Measurements from ENCODE around the gene MRTO4.

Gene MRTO4

GRCh38 chr1:19255288-19255687 is 3.7 kb downstream of the MRTO4 start:
- TF ChIP-seq ZBTB7A (IDR thresholded peaks at IDR 0.05; ENCODE audit: low read depth) = no peak
- TF ChIP-seq CEBPB (IDR thresholded peaks at IDR 0.05) = no peak
- TF ChIP-seq FOXM1 (IDR thresholded peaks at IDR 0.05; ENCODE audit: borderline replicate concordance, low read depth) = no peak
- no peak for TF ChIP-seq EP300 (IDR thresholded peaks at IDR 0.05; ENCODE audit: borderline replicate concordance)
- no peak for TF ChIP-seq EGR1 (IDR thresholded peaks at IDR 0.05)
- no peak for TF ChIP-seq TEAD4 (IDR thresholded peaks at IDR 0.05)
- TF ChIP-seq YY1 (IDR thresholded peaks at IDR 0.05; ENCODE audit: low read depth) = no peak
- TF ChIP-seq TAF1 (IDR thresholded peaks at IDR 0.05; ENCODE audit: low read depth) = no peak
- no peak for TF ChIP-seq RAD21 (IDR thresholded peaks at IDR 0.05; ENCODE audit: low read depth)
- no peak for TF ChIP-seq CREB1 (IDR thresholded peaks at IDR 0.05; ENCODE audit: low read depth)
- TF ChIP-seq, protein P1, sequence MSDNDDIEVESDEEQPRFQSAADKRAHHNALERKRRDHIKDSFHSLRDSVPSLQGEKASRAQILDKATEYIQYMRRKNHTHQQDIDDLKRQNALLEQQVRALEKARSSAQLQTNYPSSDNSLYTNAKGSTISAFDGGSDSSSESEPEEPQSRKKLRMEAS (IDR thresholded peaks at IDR 0.05) = no peak
- no peak for TF ChIP-seq USF1 (IDR thresholded peaks at IDR 0.05)
- TF ChIP-seq REST (IDR thresholded peaks at IDR 0.05; ENCODE audit: low read depth) = no peak
- TF ChIP-seq NFIC (IDR thresholded peaks at IDR 0.05) = no peak
- TF ChIP-seq TCF12 (IDR thresholded peaks at IDR 0.05; ENCODE audit: low read depth) = no peak

GRCh38 chr1:19257178-19257914 is 5.7 kb downstream of the MRTO4 start:
- TF ChIP-seq YY1 (IDR thresholded peaks at IDR 0.05; ENCODE audit: low read depth) (no peak), CEBPB (IDR thresholded peaks at IDR 0.05) (no peak), ZBTB7A (IDR thresholded peaks at IDR 0.05; ENCODE audit: low read depth) (no peak), EP300 (IDR thresholded peaks at IDR 0.05; ENCODE audit: borderline replicate concordance) (no peak), REST (IDR thresholded peaks at IDR 0.05; ENCODE audit: low read depth) (no peak), TAF1 (IDR thresholded peaks at IDR 0.05; ENCODE audit: low read depth) (no peak), TEAD4 (IDR thresholded peaks at IDR 0.05) (no peak), NFIC (IDR thresholded peaks at IDR 0.05) (no peak), CREB1 (IDR thresholded peaks at IDR 0.05; ENCODE audit: low read depth) (no peak), TCF12 (IDR thresholded peaks at IDR 0.05; ENCODE audit: low read depth) (no peak)

GRCh38 chr1:19258353-19258752 is 6.7 kb downstream of the MRTO4 start:
- no peak for TF ChIP-seq EGR1 (IDR thresholded peaks at IDR 0.05)
- no peak for TF ChIP-seq TCF12 (IDR thresholded peaks at IDR 0.05; ENCODE audit: low read depth)
- no peak for TF ChIP-seq TEAD4 (IDR thresholded peaks at IDR 0.05)
- no peak for TF ChIP-seq CREB1 (IDR thresholded peaks at IDR 0.05; ENCODE audit: low read depth)
- no peak for TF ChIP-seq RAD21 (IDR thresholded peaks at IDR 0.05; ENCODE audit: low read depth)
- no peak for TF ChIP-seq TAF1 (IDR thresholded peaks at IDR 0.05; ENCODE audit: low read depth)

DNA sequence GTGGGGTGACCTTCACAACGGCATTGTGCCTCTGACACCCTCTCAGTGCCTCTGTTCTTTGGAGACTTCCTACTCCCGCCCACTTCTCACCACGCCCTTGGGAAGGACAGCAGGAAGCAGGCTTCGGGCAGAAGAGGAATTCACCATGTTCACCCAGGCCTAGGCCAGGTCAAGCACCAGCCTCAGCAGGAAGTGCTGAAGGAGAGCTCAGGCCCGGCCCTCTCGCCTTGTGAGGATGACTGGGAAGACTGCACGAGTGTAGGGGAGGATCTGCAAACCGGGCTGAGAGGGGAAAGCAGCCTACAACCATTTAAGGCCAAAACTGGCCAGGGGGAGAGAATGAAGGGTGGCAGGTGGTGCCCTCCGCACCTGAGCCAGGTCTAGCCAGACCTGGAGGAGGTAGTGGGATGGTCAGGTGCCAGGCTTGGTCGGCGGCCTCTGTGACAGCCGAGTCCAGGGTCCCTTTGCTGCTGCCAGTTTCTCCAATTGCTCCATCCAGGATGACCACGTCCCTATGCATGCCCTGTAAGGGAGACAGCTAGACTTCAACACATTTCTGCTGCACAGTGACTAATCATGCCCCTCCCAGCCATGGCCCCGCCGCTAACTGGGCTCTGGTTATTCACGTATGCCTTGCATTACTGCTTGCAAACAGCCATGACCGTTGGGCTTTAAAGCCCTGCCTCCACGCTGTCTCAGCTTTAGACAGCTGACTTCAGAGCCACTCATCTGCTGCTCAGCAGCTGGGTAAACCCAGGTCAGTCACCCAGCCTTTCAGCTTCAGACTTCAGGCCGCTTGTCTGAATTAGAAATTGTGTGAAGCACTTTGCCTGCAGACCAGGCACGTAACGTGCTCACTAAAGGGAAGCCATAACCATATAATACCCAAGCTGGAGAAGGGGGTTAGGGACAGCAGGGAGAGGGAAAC is 8.9 kb downstream of the MRTO4 start:
- no peak for TF ChIP-seq ZBTB7A (IDR thresholded peaks at IDR 0.05; ENCODE audit: low read depth)
- TF ChIP-seq FOXM1 (IDR thresholded peaks at IDR 0.05; ENCODE audit: borderline replicate concordance, low read depth) = no peak
- no peak for TF ChIP-seq TCF12 (IDR thresholded peaks at IDR 0.05; ENCODE audit: low read depth)

DNA sequence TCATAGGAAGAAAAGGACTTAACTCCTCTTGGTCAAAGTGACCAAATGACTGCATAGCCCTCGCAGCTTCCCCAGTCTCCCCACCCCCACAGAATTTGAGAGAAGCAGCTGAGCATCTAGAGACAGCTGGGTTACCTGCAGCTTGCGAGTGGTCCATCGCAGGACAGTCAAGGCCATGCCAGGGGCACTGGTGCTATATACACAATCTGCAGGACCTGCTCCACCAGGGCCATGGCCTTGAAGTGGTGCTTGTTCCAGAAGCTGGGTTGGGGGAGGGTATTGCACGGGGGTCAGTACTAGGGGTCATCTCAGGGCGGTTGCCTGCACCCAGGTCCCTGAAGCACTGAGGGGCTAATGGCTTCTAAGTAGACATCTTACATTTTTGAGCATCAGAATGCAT is 10.4 kb downstream of the MRTO4 start:
- TF ChIP-seq TCF12 (IDR thresholded peaks at IDR 0.05; ENCODE audit: low read depth) = no peak
- TF ChIP-seq FOXM1 (IDR thresholded peaks at IDR 0.05; ENCODE audit: borderline replicate concordance, low read depth) = no peak
- TF ChIP-seq, protein P1 (IDR thresholded peaks at IDR 0.05) = no peak

GRCh38 chr1:19262744-19263143 is 11.1 kb downstream of the MRTO4 start:
- no peak for TF ChIP-seq FOXM1 (IDR thresholded peaks at IDR 0.05; ENCODE audit: borderline replicate concordance, low read depth)
- TF ChIP-seq REST (IDR thresholded peaks at IDR 0.05; ENCODE audit: low read depth) = no peak
- TF ChIP-seq EP300 (IDR thresholded peaks at IDR 0.05; ENCODE audit: borderline replicate concordance) = no peak
- TF ChIP-seq TCF12 (IDR thresholded peaks at IDR 0.05; ENCODE audit: low read depth) = no peak
- no peak for TF ChIP-seq CREB1 (IDR thresholded peaks at IDR 0.05; ENCODE audit: low read depth)
- TF ChIP-seq ZBTB7A (IDR thresholded peaks at IDR 0.05; ENCODE audit: low read depth) = no peak
- no peak for TF ChIP-seq TAF1 (IDR thresholded peaks at IDR 0.05; ENCODE audit: low read depth)
- TF ChIP-seq RAD21 (IDR thresholded peaks at IDR 0.05; ENCODE audit: low read depth) = no peak
- TF ChIP-seq, protein P1 (IDR thresholded peaks at IDR 0.05) = no peak
- TF ChIP-seq NFIC (IDR thresholded peaks at IDR 0.05) = no peak
- no peak for TF ChIP-seq USF1 (IDR thresholded peaks at IDR 0.05)
- no peak for TF ChIP-seq YY1 (IDR thresholded peaks at IDR 0.05; ENCODE audit: low read depth)
- no peak for TF ChIP-seq CEBPB (IDR thresholded peaks at IDR 0.05)
- no peak for TF ChIP-seq EGR1 (IDR thresholded peaks at IDR 0.05)
- TF ChIP-seq TEAD4 (IDR thresholded peaks at IDR 0.05) = no peak

Measured in Ishikawa (cell line).